IPS-15b (cell line): ENCODE results near the gene ZNF488.

Experiments used
- H3K27me3 ChIP-seq: one replicate; pipeline ENCODE4 v1.6.1; 2013; ENCODE audit warnings: low read length; ENCODE audit not compliant: control insufficient read depth, insufficient read depth
- H3K36me3 ChIP-seq: one replicate; pipeline ENCODE4 v1.6.1; 2013; ENCODE audit warnings: low read length; ENCODE audit not compliant: control insufficient read depth, insufficient read depth
- H3K4me1 ChIP-seq: one replicate; pipeline ENCODE4 v1.6.1; 2013; ENCODE audit warnings: mild to moderate bottlenecking, low read length; ENCODE audit not compliant: control insufficient read depth, insufficient read depth
- H3K4me3 ChIP-seq: one replicate; pipeline ENCODE4 v1.5.1; 2013; ENCODE audit warnings: low read depth, low read length
- H3K9ac ChIP-seq: one replicate; pipeline ENCODE4 v1.6.1; 2013; ENCODE audit warnings: low read depth, mild to moderate bottlenecking, low read length
- H3K9me3 ChIP-seq: one replicate; pipeline ENCODE4 v1.6.1; 2013; ENCODE audit warnings: mild to moderate bottlenecking, low read length; ENCODE audit not compliant: control insufficient read depth, insufficient read depth

The ZNF488 gene

GRCh38 chr10:47326306-47326926 is 57.7 kb downstream of the ZNF488 start:
- no peaks in the 10 kb centered on the region for H3K27me3 ChIP-seq
- no peak overlapping the region for H3K9ac ChIP-seq
- H3K4me3 ChIP-seq = no peak overlapping the region
- no peaks in the 10 kb centered on the region for H3K4me1 ChIP-seq
- no peaks in the 10 kb centered on the region for H3K9me3 ChIP-seq
- no peaks in the 10 kb centered on the region for H3K36me3 ChIP-seq

DNA sequence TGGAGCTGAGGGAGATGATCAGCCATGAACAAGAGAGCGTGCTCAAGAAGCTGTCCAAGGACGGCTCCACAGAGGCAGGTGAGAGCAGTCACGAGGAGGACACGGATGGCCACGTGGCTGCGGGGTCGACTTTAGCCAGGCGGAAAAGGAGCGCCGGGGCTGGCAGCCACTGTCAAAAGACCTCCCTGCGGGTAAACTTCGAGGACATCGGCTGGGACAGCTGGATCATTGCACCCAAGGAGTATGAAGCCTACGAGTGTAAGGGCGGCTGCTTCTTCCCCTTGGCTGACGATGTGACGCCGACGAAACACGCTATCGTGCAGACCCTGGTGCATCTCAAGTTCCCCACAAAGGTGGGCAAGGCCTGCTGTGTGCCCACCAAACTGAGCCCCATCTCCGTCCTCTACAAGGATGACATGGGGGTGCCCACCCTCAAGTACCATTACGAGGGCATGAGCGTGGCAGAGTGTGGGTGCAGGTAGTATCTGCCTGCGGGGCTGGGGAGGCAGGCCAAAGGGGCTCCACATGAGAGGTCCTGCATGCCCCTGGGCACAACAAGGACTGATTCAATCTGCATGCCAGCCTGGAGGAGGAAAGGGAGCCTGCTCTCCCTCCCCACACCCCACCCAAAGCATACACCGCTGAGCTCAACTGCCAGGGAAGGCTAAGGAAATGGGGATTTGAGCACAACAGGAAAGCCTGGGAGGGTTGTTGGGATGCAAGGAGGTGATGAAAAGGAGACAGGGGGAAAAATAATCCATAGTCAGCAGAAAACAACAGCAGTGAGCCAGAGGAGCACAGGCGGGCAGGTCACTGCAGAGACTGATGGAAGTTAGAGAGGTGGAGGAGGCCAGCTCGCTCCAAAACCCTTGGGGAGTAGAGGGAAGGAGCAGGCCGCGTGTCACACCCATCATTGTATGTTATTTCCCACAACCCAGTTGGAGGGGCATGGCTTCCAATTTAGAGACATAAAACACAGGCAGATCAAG is 58.5 kb downstream of the ZNF488 start:
- Histone ChIP-seq H3K9ac (no peak overlapping the region), H3K9me3 (no peaks in the 10 kb centered on the region), H3K4me1 (no peaks in the 10 kb centered on the region), H3K4me3 (no peak overlapping the region), H3K27me3 (no peaks in the 10 kb centered on the region), H3K36me3 (no peaks in the 10 kb centered on the region)

DNA sequence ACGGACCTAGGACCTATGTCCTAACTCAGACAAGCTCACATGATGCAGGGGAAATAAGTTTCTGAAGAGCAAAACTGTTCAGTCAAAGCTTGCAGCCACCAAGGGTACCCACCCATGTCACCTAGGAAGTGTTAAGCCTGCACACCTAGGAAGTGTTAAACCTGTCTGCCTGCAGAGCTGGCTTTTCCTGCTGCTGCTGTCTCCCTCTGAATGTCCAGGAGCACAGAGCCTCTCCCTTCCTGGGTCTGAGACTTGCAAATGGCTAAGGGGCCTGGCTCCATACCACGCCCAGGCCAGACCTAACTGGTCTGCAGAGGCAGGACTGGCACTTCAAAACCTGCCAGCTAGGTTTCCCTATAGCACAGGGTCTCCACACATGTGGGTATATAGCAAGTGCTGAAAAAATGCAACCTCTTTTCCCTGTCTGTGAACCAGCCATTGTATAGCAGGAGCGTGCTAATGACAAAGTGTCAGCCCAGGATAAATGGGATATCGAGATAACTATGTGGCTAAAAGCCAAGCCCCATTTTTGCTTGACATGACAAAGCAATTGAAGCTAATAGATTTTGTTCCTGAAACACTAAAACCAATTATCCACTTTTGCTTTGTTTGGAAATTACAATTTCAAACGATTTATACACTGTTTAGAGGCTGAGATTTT is 60.3 kb downstream of the ZNF488 start:
- no peaks in the 10 kb centered on the region for H3K9me3 ChIP-seq
- H3K27me3 ChIP-seq = no peaks in the 10 kb centered on the region
- no peak overlapping the region for H3K4me3 ChIP-seq
- H3K9ac ChIP-seq = no peak overlapping the region
- no peaks in the 10 kb centered on the region for H3K36me3 ChIP-seq
- H3K4me1 ChIP-seq = no peaks in the 10 kb centered on the region

DNA sequence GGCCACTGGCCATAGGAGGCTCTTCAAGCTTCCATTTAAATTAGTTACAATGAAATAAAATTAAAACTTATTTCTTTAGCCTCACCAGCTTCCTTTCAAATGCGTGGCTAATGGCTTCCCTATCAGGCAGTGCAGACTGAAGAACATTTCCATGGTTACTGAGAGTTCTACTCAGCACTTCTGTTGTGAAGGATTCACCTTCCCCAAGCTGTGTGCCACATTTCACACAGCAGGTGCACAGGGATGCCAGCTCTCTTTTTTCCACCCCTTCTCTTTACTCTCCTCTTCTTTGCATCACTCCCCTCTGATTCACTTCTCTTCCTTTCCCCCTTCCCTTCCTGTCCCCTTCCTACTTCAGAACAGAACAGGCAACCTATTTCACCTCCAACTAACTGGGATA is 61.0 kb downstream of the ZNF488 start:
- no peaks in the 10 kb centered on the region for H3K4me1 ChIP-seq
- no peak overlapping the region for H3K9ac ChIP-seq
- no peak overlapping the region for H3K4me3 ChIP-seq
- no peaks in the 10 kb centered on the region for H3K27me3 ChIP-seq
- no peaks in the 10 kb centered on the region for H3K9me3 ChIP-seq
- H3K36me3 ChIP-seq = no peaks in the 10 kb centered on the region

DNA sequence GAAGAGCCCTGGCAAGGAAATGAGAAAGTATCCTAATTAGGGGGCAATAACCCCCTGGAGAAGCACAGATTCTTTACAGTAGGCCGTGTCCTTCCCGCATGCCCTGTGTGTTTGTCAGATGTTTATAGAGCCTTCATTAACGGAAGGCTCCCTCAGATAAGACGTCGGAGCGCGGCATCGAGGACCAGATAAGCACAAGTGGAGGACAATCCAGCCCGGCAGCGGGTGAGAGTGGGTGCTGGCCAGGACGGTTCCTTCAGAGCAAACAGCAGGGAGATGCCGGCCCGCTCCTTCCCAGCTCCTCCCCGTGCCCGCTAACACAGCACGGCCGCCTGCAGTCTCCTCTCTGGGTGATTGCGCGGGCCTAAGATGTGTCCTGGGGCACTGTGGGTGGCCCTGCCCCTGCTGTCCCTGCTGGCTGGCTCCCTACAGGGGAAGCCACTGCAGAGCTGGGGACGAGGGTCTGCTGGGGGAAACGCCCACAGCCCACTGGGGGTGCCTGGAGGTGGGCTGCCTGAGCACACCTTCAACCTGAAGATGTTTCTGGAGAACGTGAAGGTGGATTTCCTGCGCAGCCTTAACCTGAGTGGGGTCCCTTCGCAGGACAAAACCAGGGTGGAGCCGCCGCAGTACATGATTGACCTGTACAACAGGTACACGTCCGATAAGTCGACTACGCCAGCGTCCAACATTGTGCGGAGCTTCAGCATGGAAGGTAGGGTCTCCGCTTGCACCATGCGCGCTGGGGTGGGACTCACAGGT is 61.6 kb downstream of the ZNF488 start, which contains the start of gene GDF2:
TSS of gene GDF2 (plus strand) at position 155 of the 762 bp plus-strand sequence. CDS start at position 370, 215 bp downstream.
- no peak within 1 kb of the TSS for H3K4me3 ChIP-seq
- no peaks in the 10 kb centered on the region for H3K36me3 ChIP-seq
- no peaks in the 10 kb centered on the region for H3K9me3 ChIP-seq
- no peaks in the 10 kb centered on the region for H3K27me3 ChIP-seq
- H3K9ac ChIP-seq = no peak within 1 kb of the TSS
- no peaks in the 10 kb centered on the region for H3K4me1 ChIP-seq

DNA sequence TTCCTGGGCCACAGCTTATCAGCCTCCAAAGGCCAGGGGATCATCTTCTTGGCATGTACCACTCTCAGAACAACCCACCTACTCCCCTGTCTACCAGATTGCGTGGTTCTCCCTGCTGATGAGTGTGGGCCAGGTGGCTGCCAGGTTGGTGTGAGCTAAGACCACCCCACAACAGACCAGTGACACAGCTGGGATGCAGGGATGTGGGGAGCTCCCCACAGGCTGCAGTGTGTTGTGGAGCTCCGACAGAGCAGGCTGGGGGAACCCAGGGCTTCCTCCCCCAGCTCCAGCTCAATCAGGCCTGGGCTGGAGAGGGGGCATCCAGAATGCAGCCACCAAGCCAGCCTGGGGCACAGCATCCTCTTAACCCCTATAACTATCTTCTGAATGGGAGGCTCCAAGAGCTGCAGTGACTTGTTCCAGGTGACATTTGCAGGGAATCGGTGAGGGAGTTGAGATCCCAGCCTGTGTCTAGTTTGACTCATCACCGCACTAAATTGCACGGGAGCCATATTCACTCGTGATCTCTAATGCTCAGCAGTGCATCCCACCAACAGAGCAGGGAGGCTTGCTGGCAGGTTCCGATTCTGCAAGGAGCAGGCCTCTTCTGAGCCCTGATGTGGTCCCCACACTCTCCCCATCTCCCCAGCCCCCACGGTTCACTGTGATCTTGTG is 62.4 kb downstream of the ZNF488 start:
- no peaks in the 10 kb centered on the region for H3K4me1 ChIP-seq
- H3K36me3 ChIP-seq = no peaks in the 10 kb centered on the region
- no peaks in the 10 kb centered on the region for H3K9me3 ChIP-seq
- no peak overlapping the region for H3K4me3 ChIP-seq
- no peaks in the 10 kb centered on the region for H3K27me3 ChIP-seq
- H3K9ac ChIP-seq = no peak overlapping the region

- no peaks in the 10 kb centered on the region for H3K4me1 ChIP-seq
- H3K9me3 ChIP-seq = no peaks in the 10 kb centered on the region
- no peak overlapping the region for H3K9ac ChIP-seq
- no peak overlapping the region for H3K4me3 ChIP-seq
- no peaks in the 10 kb centered on the region for H3K27me3 ChIP-seq
- no peaks in the 10 kb centered on the region for H3K36me3 ChIP-seq
Observed at GRCh38 chr10:47320812-47321211, 63.3 kb downstream of the ZNF488 start.

DNA sequence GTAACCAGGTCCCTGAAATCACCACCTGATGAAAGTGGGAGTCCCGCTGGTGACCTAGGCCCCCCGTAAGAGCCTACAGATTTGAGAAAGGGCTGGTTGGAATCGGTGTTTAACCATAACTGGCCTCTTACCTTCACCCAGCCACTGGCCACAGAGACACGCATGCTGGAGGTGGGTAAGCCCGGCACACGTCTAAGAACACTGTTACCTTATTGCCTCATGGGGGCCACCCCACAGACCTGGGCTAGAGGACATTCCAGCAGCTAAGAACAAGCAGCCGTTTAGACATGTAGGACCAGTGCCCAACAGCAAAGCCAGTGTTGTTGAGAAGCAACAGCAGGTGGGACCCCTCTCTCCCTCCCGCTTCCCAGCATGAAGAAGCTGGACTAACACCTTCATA is 64.3 kb downstream of the ZNF488 start:
- no peaks in the 10 kb centered on the region for H3K9me3 ChIP-seq

GRCh38 chr10:47318706-47319105 is 65.4 kb downstream of the ZNF488 start:
- H3K9ac ChIP-seq = no peak overlapping the region
- no peaks in the 10 kb centered on the region for H3K27me3 ChIP-seq
- no peaks in the 10 kb centered on the region for H3K36me3 ChIP-seq
- H3K4me1 ChIP-seq = no peaks in the 10 kb centered on the region
- H3K9me3 ChIP-seq = no peaks in the 10 kb centered on the region
- no peak overlapping the region for H3K4me3 ChIP-seq

More for the DNA sequence above, 64.3 kb downstream of the ZNF488 start:
- H3K36me3 ChIP-seq = no peaks in the 10 kb centered on the region
- H3K4me1 ChIP-seq = no peaks in the 10 kb centered on the region
- no peak overlapping the region for H3K4me3 ChIP-seq
- H3K27me3 ChIP-seq = no peaks in the 10 kb centered on the region
- H3K9ac ChIP-seq = no peak overlapping the region

GRCh38 chr10:47317251-47317650 is 66.8 kb downstream of the ZNF488 start:
- H3K27me3 ChIP-seq = no peaks in the 10 kb centered on the region
- no peaks in the 10 kb centered on the region for H3K4me1 ChIP-seq

DNA sequence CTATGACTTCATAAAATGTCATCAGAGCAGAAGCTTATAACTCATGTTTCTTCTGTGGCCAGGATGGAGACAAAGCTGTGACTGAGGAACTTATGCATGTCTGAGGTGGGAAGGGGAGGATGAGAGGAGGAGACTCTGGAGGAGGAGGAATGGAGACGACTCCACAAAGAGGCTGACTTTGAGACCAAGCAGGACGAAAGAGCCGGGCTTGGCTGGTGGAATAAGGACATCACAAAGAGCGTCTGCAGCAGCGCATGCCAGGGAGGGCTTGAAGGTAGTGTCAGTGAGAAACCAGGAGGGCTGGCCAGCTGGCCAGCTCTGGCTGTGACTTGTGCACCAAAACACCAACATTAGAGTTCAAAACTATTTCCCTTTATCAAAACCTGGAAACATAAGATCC is 68.0 kb downstream of the ZNF488 start:
- Histone ChIP-seq H3K4me1 (no peaks in the 10 kb centered on the region), H3K9ac (no peak overlapping the region), H3K4me3 (no peak overlapping the region), H3K36me3 (no peaks in the 10 kb centered on the region), H3K9me3 (no peaks in the 10 kb centered on the region), H3K27me3 (no peaks in the 10 kb centered on the region)

More at GRCh38 chr10:47317251-47317650, 66.8 kb downstream of the ZNF488 start:
- Histone ChIP-seq H3K36me3 (no peaks in the 10 kb centered on the region), H3K4me3 (no peak overlapping the region), H3K9ac (no peak overlapping the region), H3K9me3 (no peaks in the 10 kb centered on the region)
